HG03442 (cell line): ENCODE measurements around the gene ZNF335.
A peak's percentile ranks its signal among the peaks of the same experiment; 100 is the strongest.
"Not testable (repeated sequence)": the region's sequence is repeated elsewhere in the genome, so short reads cannot be mapped to it uniquely, and the experiment has no call there.

ENCODE experiments used
- ATAC-seq: cut with Tn5 transposase; IDR thresholded peaks from one replicate; pipeline ENCODE4 v1.9.1; 2021; ENCODE audit warnings: mild to moderate bottlenecking, moderate library complexity; ENCODE audit not compliant: unreplicated experiment

The ZNF335 gene

GRCh38 chr20:45972500-45973183 is 639 bp upstream of the ZNF335 start:
- no peak for ATAC-seq

DNA sequence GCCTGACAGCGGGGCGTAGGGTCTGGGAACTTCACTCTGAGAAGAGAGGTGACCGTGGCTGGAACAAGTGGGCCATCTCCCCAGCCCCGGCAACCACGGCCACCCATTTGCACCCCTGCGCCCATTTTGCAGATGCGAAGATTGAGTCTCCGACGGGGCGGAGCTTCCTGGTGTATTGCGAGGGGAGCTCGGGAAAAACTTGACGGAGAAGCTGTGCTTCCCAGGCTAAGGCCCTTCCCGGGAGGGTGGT is 653 bp downstream of the ZNF335 start:
- ATAC-seq = peak; percentile 22

- peak; percentile 1 for ATAC-seq
Measured at GRCh38 chr20:45970646-45971424, 1.2 kb downstream of the ZNF335 start.

DNA sequence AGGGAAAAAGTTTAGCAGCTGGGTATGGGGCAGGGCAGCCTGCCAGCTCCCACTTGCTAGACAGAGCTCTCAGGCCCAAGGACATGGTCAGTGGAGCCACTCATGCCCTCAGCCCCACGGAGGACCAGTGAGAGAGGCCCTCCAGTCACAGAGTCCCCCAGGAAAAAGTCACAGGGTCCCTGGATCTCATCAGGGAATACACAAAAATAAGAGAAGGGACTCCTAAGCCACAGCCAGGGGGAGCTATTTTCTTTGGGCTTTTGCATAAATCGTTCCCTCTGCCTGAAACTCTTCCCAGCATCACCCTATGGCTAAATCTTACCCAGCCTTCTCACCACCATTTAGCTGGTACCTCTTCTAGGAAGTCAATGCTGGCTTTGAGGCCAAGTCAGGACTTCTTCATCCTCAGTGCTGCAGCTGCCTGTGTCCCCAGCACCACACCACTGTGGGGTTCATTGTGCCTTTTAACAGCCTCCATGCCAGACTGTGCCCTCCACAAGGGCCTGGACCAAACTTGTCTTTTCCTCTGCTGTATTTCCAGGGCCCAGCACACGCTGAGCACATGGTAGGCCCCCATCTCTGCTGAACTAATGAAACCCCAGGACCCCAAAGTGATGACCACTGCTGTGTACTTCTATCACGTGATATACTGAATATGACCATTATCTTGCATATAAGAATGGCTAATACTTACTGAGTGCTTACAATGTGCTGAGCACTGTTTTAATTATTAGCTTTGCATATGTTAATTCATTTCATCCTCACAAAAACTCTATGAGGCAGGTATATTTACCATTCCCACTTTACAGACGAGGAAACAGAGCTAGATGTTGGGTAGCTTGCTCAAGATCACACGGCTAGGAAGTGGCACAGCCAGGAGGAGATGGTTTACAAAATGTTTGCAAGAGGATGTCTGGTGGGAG is 2.0 kb downstream of the ZNF335 start:
- ATAC-seq = no peak

DNA sequence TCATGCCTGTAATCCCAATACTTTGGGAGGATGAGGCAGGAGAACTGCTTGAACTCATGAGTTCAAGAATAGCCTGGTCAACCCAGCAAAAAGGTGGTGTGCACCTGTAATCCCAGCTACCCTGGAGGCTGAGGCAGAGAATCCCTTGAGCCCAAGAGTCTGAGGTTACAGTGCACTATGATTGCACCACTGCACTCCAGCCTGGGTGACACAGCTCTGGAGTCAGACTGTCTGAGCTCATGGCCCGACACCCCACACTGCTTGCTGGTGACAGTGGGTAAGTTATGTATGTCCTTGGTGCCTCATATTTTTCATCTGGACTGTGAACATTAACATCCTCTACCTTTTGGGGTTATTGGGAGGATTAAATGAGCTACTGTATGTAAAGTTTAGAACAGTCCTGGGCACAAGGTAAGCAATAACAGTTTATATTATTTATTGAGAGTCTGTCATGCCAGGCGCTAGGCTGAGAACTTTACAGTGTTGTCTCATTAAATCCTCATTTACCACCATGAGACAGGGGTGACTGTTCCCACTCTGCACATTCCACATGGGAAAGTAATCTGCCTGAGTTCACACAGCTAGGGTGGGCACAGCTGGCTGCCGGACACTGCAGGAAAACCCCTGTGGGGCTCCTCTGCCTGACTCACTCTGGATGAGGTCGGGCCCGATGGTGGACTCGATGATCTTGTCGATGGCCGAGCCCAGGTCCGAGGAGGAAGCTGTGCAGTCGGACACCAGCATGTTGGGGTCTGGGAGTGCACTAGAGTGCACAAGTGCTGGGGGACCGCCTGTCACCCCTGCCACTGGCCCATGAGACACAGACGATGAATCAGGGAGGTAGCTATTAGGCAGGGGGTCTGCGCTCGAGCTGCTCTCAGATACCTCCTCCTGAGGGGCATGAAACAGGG is 2.9 kb downstream of the ZNF335 start:
- no peak for ATAC-seq

DNA sequence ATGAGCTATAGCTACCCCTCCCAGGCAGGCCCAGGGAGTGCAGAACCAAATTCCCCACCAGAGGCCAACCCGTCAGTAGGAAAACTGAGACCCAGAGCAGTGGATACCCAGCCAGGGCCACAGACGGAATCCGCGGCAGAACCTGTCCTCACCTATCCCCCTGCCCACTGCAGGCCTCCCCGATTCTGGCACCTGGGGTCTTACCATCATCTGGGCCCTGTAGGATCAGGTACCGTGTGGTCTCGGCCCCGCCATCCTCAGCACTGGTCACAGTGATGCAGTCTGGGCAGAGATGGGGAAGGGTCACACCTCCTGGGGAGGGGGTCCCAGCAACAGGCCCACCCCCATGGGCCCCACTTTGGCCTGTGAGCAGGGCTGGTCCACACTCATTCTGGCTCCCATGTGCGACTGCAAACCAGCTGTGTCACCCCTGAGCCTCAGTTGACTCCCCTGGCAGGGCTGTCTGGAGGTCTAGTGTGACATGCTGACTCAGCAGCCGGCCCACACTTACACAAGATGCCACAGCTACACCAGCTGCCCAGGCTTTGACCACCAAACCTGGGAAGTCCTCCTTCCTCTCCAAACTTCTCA is 3.8 kb downstream of the ZNF335 start:
- ATAC-seq = no peak

DNA sequence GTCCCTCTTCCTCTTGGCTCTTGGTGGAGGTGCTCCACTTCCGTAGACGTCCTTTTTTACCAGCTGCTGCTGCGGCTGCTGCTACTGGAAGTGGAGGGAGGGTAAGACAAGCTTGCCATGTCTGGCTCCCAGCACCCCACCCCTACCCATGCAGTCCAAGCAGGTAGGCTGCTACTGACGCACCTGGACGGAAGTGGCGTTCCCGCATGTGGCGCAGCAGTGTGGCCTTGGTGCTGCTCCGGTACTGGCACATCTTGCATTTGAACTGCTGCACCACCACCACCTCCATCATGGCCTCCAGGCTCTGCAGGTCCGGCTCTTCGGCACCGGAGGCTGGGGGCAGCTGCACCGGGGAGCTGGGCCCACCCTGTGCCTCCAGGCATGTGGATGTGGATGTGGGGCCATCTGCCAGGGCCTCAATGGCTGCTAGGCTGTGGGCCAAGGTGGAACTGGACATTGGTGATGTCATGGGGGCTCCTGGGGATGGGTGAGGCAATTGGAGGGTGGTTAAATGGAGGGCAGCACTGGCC is 4.4 kb downstream of the ZNF335 start:
- ATAC-seq = no peak

DNA sequence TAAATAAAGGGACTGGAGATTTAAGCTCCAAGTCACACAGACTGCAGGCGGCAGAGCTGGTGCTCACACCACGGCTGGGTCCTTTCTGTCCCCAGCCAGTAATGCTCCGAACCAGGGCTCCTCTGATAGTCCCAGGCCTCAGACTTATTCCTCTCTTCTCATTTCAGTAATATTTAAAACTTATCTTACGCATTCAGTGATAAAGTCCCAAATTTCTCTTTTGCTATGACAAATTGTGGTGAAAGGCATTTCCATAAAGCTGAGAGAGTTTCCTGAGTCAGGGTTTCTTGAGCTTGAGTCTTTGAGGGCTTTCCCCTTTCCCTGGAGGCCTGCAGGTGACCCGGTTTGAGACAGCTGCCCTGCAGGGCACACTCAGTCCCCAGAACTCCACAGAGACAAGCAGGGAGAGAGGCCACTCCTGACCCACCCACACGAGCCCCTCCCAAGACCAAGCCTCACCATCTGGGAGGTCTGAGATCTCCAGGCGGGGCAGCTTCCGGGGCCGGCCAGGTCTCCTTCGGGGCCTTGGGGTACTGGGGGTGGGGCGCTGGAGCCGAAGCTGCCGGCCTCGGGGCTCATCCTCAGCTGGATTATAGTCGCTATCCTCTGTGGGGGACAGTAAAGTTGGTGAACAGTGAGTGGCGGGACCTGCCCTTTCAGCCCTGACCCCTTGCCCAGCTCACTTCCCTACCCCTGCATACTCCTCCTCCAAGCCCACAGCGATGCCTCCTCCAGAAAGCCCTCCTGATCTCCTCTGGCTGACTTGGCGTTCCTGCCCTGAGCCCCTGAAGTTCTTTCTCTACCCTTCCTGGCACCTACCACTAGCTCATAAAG is 6.6 kb downstream of the ZNF335 start:
- ATAC-seq = peak; percentile 51

DNA sequence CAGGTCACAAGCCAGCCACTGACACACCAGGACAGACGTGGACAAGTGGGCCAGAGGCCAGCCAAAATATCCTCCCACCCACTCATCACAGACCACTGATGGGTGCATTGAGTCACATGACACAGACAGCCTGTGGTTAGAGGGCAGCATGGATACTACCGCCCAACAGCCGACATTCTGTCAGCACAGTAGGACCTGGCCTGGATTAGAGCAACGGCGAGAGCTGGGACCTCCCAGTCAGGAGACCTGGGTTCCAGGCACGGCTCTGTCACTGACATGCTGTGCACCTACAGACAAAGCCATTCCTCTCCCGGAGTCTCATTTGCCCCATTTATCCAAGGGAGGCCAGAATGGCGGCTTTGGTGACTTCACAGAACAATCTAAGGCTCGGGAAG is 8.0 kb downstream of the ZNF335 start:
- no peak for ATAC-seq

DNA sequence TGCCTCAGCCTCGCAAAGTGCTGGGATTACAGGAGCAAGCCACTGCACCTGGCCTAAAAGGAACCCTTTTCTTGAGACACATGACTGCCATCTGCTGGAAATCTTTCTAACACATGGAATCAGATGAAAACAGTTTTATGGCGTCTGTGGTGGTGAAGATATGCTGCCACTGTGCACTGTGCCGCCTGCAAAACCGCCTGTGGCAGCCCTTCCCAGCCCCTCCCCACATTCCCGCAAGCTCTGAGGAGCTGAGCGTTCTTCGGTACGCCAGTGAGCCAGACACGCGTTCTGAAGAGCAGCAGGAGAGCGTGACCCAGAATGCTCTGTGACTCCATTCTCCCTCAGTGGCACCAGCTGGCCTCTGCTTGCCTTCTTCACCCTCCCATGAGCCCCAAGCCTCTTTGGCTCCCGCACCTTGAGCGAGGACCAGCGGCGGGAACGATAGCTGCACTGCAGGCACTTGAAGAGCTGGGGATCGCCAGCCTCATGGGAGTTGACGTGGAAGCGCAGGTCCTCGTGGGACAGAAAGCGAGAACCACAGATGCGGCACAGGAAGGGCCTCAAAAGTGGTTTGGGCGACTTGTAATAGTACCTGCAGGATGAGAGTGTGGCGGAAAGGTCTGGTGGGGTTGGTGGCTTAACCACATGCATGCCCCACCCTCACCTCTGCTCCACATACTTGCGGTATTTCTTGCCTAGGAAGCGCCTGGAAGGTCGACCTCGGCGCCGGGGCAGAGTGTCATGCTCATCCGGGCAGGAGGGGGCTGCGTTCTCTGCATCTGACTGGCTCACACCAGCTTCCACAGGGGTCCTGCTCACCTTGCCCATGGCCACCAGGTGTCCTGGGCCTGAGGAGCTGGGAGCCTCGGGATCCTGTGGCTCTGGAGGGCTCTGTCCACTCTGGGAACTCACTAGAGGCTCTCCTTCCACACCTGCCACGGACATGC is 8.7 kb downstream of the ZNF335 start:
- ATAC-seq = no peak

- no peak for ATAC-seq
Measured at GRCh38 chr20:45962031-45962755, 9.8 kb downstream of the ZNF335 start.

- no peak for ATAC-seq
Measured at GRCh38 chr20:45959956-45960630, 11.9 kb downstream of the ZNF335 start.

GRCh38 chr20:45959126-45959525 is 12.9 kb downstream of the ZNF335 start:
- no peak for ATAC-seq

DNA sequence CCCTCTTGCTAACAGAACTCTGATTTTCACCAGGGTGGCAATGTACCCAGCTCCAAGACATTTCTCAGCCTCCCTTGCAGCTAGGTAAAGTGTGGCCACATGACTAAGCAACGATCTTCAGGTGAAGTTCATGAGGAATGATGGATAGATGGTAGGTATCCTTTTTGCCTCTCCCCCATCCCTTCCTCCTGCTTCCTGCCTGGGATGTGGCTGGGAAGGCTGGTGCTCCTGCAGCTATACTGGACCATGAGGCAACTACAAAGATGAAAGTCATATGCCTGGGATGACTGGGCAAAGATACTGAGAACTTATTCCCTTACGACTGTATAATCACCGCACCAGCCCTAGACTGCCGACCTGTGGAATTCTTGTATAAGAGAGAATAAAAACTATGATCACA is 13.4 kb downstream of the ZNF335 start:
- no peak for ATAC-seq

DNA sequence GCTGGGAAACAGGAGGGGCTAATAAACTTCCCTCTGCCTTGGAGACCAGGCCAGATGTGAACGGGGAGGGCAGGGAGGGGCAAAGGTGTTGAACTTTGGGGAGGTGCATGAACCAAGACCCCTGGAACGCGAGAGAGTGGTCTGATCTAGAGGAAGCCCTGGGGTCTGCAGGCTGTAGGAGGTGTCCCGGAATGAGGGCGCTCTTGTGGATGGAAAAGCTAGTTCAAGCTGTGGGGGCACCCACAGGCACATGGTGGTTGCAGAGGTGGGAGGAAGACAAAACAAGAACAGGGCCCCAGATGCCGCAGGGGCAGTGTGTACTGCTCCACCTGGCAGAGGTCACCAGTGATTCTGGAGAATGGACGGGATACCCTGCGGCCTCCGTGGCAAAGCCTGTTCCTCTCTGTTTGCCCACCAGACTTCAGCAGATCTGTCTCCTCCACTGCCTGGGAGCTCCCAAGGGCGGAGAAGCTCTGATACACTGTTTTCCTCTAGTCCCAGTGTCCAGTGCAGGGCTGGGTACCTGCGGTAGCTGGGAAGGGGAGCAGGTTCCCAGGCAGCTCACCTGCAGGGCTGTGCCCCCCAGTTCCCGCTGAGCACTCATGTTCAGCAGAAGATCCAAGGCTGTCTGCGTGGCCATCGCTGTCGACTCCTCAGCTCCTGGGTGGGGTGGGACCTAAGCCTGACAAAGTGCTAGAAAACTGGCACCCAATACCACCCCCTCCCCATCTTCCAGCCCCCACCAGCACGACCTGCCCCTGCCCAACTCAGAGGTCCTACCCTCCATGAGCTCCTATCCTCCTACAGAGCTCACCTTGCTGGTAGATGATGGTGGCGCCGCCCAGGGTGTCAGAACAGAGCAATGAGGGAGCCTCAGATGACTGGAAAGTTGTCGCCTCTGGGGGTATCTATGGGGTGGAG is 14.7 kb downstream of the ZNF335 start:
- no peak for ATAC-seq

- not testable (repeated sequence) for ATAC-seq
Measured at GRCh38 chr20:45956326-45956725, 15.7 kb downstream of the ZNF335 start.
